IMR-90 (cell line): ENCODE data around the gene SLC30A5. TPM values are rescaled to one million over a fixed set of nuclear protein-coding genes. Genes with fewer than 3 reads are reported as not detected.

Experiments used
- ATAC-seq: fragments of 200-7000 bp; cut with Tn5 transposase; 2 replicates; pipeline ENCODE4 v1.9.1; 2020; ENCODE audit warnings: low read depth, mild to moderate bottlenecking, moderate library complexity
- BruUV-seq: library from RNA; stranded (reverse); fragments of 400-500 nt; replicated peaks from 2 replicates; lab custom pipeline; 2021; lab: Mats Ljungman, UMichigan
- CTCF ChIA-PET: fragments of 300-600 bp; formaldehyde crosslinking; extraction: SDS; loops from one replicate; lab custom pipeline; 2021; ENCODE audit warnings: antibody characterized with exemption; lab: Yijun Ruan, JAX
- POLR2A ChIA-PET: fragments of 300-600 bp; sonication (Branson Sonifier 250); formaldehyde crosslinking; loops from one replicate; lab custom pipeline; 2022; ENCODE audit warnings: antibody characterized with exemption; ENCODE audit not compliant: unreplicated experiment; lab: Charles Lee
- DNase-seq: peaks from one replicate; pipeline ENCODE4 v3.0.0; 2013
- H2AFZ ChIP-seq: replicated peaks from 2 replicates; pipeline ENCODE3; 2013; ENCODE audit warnings: low read length, mild to moderate bottlenecking; ENCODE audit not compliant: poor library complexity
- H2AK5ac ChIP-seq: 2 replicates; pipeline ENCODE4 v1.6.1; 2013; ENCODE audit warnings: low read depth, low read length, inconsistent platforms
- H2AK9ac ChIP-seq: replicated peaks from 2 replicates; pipeline ENCODE3; 2013; ENCODE audit warnings: mild to moderate bottlenecking, low read depth, low read length, moderate library complexity; ENCODE audit not compliant: poor library complexity
- H2BK120ac ChIP-seq: 2 replicates; pipeline ENCODE4 v1.6.1; 2013; ENCODE audit warnings: low read depth, low read length, inconsistent platforms
- H2BK15ac ChIP-seq: 3 replicates; pipeline ENCODE4 v1.6.1; 2013; ENCODE audit warnings: low read depth, low read length, inconsistent platforms
- H2BK20ac ChIP-seq: 2 replicates; pipeline ENCODE4 v1.6.1; 2013; ENCODE audit warnings: low read depth, mild to moderate bottlenecking, inconsistent platforms, low read length, moderate library complexity
- H2BK5ac ChIP-seq: 2 replicates; pipeline ENCODE4 v1.6.1; 2013; ENCODE audit warnings: mild to moderate bottlenecking, low read depth, low read length, inconsistent platforms; ENCODE audit not compliant: poor library complexity, severe bottlenecking
- H3K14ac ChIP-seq: replicated peaks from 2 replicates; pipeline ENCODE4 v1.6.1; 2013; ENCODE audit warnings: low read depth, low read length, inconsistent platforms
- H3K18ac ChIP-seq: 2 replicates; pipeline ENCODE4 v1.6.1; 2013; ENCODE audit warnings: low read depth, low read length, control low read depth
- H3K23ac ChIP-seq: 2 replicates; pipeline ENCODE4 v1.6.1; 2013; ENCODE audit warnings: low read depth, low read length, inconsistent platforms
- H3K27ac ChIP-seq: 2 replicates; pipeline ENCODE4 v1.5.1; 2013; ENCODE audit warnings: mild to moderate bottlenecking, control low read depth, low read length; ENCODE audit not compliant: insufficient read depth
- H3K27me3 ChIP-seq: 2 replicates; pipeline ENCODE4 v1.6.1; 2013; ENCODE audit warnings: low read length; ENCODE audit not compliant: control insufficient read depth, insufficient read depth
- H3K36me3 ChIP-seq: 2 replicates; pipeline ENCODE4 v1.6.1; 2013; ENCODE audit warnings: low read length, mixed read lengths; ENCODE audit not compliant: control insufficient read depth, insufficient read depth
- H3K4ac ChIP-seq: 2 replicates; pipeline ENCODE4 v1.6.1; 2013; ENCODE audit warnings: low read depth, low read length, inconsistent platforms
- H3K4me1 ChIP-seq: 2 replicates; pipeline ENCODE4 v1.6.1; 2013; ENCODE audit warnings: low read length, mixed read lengths; ENCODE audit not compliant: control insufficient read depth, insufficient read depth
- H3K4me2 ChIP-seq: 2 replicates; pipeline ENCODE4 v1.6.1; 2013; ENCODE audit warnings: low read depth, mild to moderate bottlenecking, control low read depth, low read length, moderate library complexity
- H3K4me3 ChIP-seq: 2 replicates; pipeline ENCODE4 v1.5.1; 2013; ENCODE audit warnings: low read depth, mild to moderate bottlenecking, control low read depth, low read length, moderate library complexity; ENCODE audit not compliant: insufficient read depth
- H3K56ac ChIP-seq: 2 replicates; pipeline ENCODE4 v1.6.1; 2013; ENCODE audit warnings: low read length, inconsistent platforms; ENCODE audit not compliant: insufficient read depth; ENCODE audit errors: extremely low read depth
- H3K79me1 ChIP-seq, 2 experiments: 2 replicates each; pipeline ENCODE4 v1.6.1; 2013; ENCODE audit warnings: low read length in 2 of 2, inconsistent platforms in 1 of 2, low read depth in 1 of 2
- H3K9ac ChIP-seq: 2 replicates; pipeline ENCODE4 v1.6.1; 2013; ENCODE audit warnings: low read depth, low read length, control low read depth
- H3K9me1 ChIP-seq: 2 replicates; pipeline ENCODE4 v1.6.1; 2013; ENCODE audit warnings: low read length, inconsistent platforms; ENCODE audit not compliant: insufficient read depth
- H3K9me3 ChIP-seq: 2 replicates; pipeline ENCODE4 v1.6.1; 2013; ENCODE audit warnings: low read length; ENCODE audit not compliant: control insufficient read depth, insufficient read depth
- H4K20me1 ChIP-seq: 2 replicates; pipeline ENCODE4 v1.6.1; 2013; ENCODE audit warnings: low read length, inconsistent platforms; ENCODE audit not compliant: insufficient read depth
- H4K5ac ChIP-seq: 2 replicates; pipeline ENCODE4 v1.6.1; 2013; ENCODE audit warnings: mild to moderate bottlenecking, low read depth, low read length, control low read depth
- H4K8ac ChIP-seq, 2 experiments: 2 replicates each; pipeline ENCODE4 v1.6.1; 2013; ENCODE audit warnings: low read depth in 2 of 2, low read length in 2 of 2, control low read depth in 1 of 2, inconsistent platforms in 1 of 2
- H4K91ac ChIP-seq: 2 replicates; pipeline ENCODE4 v1.6.1; 2013; ENCODE audit warnings: low read depth, low read length, inconsistent platforms; ENCODE audit not compliant: insufficient read depth
- MXI1 ChIP-seq: IDR thresholded peaks from 2 replicates; pipeline ENCODE4 v1.6.1; 2012; ENCODE audit warnings: low read depth, mild to moderate bottlenecking, low read length, moderate library complexity, borderline replicate concordance
- NFE2L2 ChIP-seq: fragments of 150-350 bp; IDR thresholded peaks from 2 replicates; pipeline ENCODE4 v1.6.1; 2016; ENCODE audit warnings: low read depth, mild to moderate bottlenecking, low read length
- USF2 ChIP-seq: fragments of 150-350 bp; IDR thresholded peaks from 2 replicates; pipeline ENCODE4 v1.6.1; 2017; ENCODE audit warnings: mild to moderate bottlenecking, antibody characterized with exemption, low read length, low read depth
- WGBS, 2 experiments: methylation state at CpG; one replicate each; pipeline versions ENCODE4 v1.1.5 to v1.1.7; 2013; ENCODE audit warnings: missing lambda C conversion rate in 2 of 2; ENCODE audit not compliant: insufficient read length in 1 of 2; ENCODE audit errors: extremely low coverage in 2 of 2; 5-methylcytosine and 5-hydroxymethylcytosine counted together
- dilution Hi-C: fragments of 300-500 bp; cut with HindIII; formaldehyde crosslinking; loops from one replicate; pipeline ENCODE4 v1.14.3; 2018; ENCODE audit warnings: low sequenced_read_pairs; ENCODE audit not compliant: unreplicated experiment
- in situ Hi-C: fragments of 300-500 bp; cut with MboI; formaldehyde crosslinking; loops from 3 replicates; pipeline ENCODE4 v1.14.3; 2019; ENCODE audit warnings: low sequenced_read_pairs, inconsistent platforms, mixed read lengths
- intact Hi-C: fragments of 100-400 bp; cut with micrococcal nuclease; formaldehyde crosslinking; loops from 2 replicates; pipeline ENCODE4 v1.10.0; 2022
- polyA plus RNA-seq, 3 experiments: library from polyadenylated mRNA; depleted of rRNA; stranded (reverse); fragments of >200 nt; gene quantifications; 2 replicates each; pipeline ENCODE4 v1.2.3, GENCODE V29; 2012; ENCODE audit warnings: low replicate concordance in 1 of 3
- total RNA-seq: library from RNA; depleted of rRNA; stranded (reverse); fragments of >200 nt; gene quantifications from 2 replicates; pipeline ENCODE4 v1.2.3, GENCODE V29; 2012

SLC30A5 gene
- total and polyA plus RNA-seq, 2 of the 4 experiments (the other 2 are of a cell fraction), result 21.2 to 34.8 TPM

GRCh38 chr5:69148981-69149675, 55.3 kb downstream of the SLC30A5 start:
- Histone ChIP-seq H3K14ac (no peak overlapping the region), H3K27me3 (no peaks in the 10 kb centered on the region), H3K9ac (no peak overlapping the region), H3K56ac (no peak overlapping the region), H3K9me1 (no peaks in the 10 kb centered on the region), H2BK20ac (no peak overlapping the region), H3K79me1 (no peaks in the 10 kb centered on the region), H2BK5ac (no peak overlapping the region), H3K4me2 (no peak overlapping the region), H2AFZ (no peak overlapping the region), H4K5ac (no peak overlapping the region), H3K36me3 (no peaks in the 10 kb centered on the region), H3K4me3 (no peak overlapping the region), H3K9me3 (no peaks in the 10 kb centered on the region), H3K4me1 (no peaks in the 10 kb centered on the region), H2BK15ac (no peak overlapping the region), H2BK120ac (no peak overlapping the region), H2AK9ac (no peak overlapping the region), H2AK5ac (no peak overlapping the region), H4K8ac (no peak overlapping the region), H3K4ac (no peak overlapping the region), H3K27ac (no peak overlapping the region), H3K18ac (no peak overlapping the region), H3K23ac (no peak overlapping the region), H4K20me1 (no peaks in the 10 kb centered on the region), H4K91ac (no peak overlapping the region)
- intact Hi-C loops, result no loop called here
- dilution Hi-C loops, result no loop called here
- no TSS peak for BruUV-seq
- DNase-seq (no peak), ATAC-seq (no peak)
- TF ChIP-seq MXI1 (no peak), USF2 (no peak), NFE2L2 (no peak)
- in situ Hi-C loops, result no loop called here
- ChIA-PET POLR2A (no interaction called here), CTCF (no interaction called here)
- 80% methylated on average over 1 of the region's 2 CpGs; no CpG with 5 or more reads in 1 of the 2 experiments for WGBS, 2 experiments
